Astrocyte of the spinal cord (primary cell): ENCODE data around the gene SNX24.

ENCODE experiments used
- DNase-seq: peaks from one replicate; pipeline ENCODE4 v3.0.0; 2011; ENCODE audit warnings: low read depth, low spot score
- H3K4me3 ChIP-seq: 2 replicates; pipeline ENCODE4 v1.5.1; 2011; ENCODE audit warnings: low read depth, mild to moderate bottlenecking, low read length, moderate library complexity
- in situ Hi-C: cut with HindIII; loops from 2 replicates; pipeline ENCODE4 v1.10.0; 2017; ENCODE audit warnings: low sequenced_read_pairs
- TF ChIP-seq, protein P1 (sequence below): IDR thresholded peaks from 2 replicates; pipeline ENCODE4 v1.5.1; 2012; ENCODE audit warnings: low read depth, mild to moderate bottlenecking, low read length, inconsistent platforms

SNX24 gene

DNA sequence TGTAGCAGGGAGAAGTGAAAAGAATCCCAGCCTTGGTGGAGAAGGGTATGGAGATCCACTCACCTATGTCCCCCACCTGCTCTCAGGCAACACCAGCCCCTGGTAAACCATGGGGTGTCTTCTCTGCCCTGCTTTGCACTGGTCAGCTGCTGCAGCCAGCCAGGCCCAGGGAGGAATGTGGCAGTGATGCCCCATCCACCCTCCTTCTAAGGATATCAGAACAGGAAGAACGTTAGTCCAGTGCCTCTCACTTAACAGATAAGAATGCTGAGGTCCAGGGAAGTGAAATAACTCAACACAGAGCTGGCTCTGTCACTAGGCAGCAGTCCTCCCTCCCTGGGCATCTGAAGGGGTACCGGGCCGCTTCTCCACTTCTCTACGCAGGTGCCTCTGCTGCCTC lies 200.8 kb downstream of the SNX24 start:
- H3K4me3 ChIP-seq: no peak overlapping the region
- in situ Hi-C loops: no loop called here
- TF ChIP-seq, protein P1, sequence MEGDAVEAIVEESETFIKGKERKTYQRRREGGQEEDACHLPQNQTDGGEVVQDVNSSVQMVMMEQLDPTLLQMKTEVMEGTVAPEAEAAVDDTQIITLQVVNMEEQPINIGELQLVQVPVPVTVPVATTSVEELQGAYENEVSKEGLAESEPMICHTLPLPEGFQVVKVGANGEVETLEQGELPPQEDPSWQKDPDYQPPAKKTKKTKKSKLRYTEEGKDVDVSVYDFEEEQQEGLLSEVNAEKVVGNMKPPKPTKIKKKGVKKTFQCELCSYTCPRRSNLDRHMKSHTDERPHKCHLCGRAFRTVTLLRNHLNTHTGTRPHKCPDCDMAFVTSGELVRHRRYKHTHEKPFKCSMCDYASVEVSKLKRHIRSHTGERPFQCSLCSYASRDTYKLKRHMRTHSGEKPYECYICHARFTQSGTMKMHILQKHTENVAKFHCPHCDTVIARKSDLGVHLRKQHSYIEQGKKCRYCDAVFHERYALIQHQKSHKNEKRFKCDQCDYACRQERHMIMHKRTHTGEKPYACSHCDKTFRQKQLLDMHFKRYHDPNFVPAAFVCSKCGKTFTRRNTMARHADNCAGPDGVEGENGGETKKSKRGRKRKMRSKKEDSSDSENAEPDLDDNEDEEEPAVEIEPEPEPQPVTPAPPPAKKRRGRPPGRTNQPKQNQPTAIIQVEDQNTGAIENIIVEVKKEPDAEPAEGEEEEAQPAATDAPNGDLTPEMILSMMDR: no peak
- no peak for DNase-seq

DNA sequence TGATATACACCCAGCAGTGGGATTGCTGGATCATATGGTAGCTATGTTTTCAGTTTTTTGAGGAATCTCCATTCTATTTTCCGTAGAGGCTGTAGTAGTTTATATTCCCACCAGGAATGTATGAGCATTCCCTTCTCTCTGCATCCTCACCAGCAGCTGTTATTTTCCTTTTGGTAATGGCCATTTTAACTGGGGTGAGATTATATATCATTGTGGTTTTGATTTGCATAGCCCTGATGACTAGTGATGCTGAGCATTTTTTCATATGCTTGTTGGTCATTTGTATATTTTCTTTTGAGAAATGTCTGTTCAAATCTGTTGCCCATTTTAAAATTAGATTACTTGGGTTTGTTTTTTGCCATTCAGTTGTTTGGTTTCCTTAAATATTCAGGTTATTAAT lies 202.3 kb downstream of the SNX24 start:
- in situ Hi-C loops: no loop called here
- no peak for DNase-seq
- no peak overlapping the region for H3K4me3 ChIP-seq
- TF ChIP-seq, protein P1: no peak

DNA sequence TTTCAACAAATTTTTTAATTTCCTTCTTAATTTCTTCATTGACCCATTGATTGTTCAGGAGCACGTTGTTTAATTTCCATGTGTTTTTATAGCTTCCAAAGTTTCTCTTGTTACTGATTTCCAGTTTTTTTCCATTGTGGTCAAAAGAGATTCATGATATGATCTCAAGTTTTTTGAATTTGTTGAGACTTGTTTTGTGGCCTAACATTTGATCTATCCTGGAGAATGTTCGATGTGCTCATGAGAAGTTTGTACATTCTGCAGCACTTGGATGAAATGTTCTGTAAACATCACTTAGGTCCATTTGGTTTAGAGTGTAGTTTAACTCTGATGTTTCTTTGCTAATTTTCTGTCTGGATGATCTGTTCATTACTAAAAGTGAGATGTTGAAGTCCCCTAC lies 205.8 kb downstream of the SNX24 start:
- no peak for DNase-seq
- TF ChIP-seq, protein P1: no peak
- in situ Hi-C loops: no loop called here
- no peak overlapping the region for H3K4me3 ChIP-seq
